ENCODE data around the gene SPRED2. TPM values are rescaled to one million over a fixed set of nuclear protein-coding genes. Genes with fewer than 3 reads are reported as not detected.

The SPRED2 gene
- total RNA-seq, 1 donor from 2014 or later: 8.4 TPM

- no peak for DNase-seq (ENCODE audit: low spot score)
- H3K4me1 Mint-ChIP-seq (ENCODE audit: low read depth): peaks cover 13% of the 10 kb centered on the region
- H3K27ac Mint-ChIP-seq: no peak overlapping the region
- no peaks in the 10 kb centered on the region for H3K9me3 Mint-ChIP-seq
- no peaks in the 10 kb centered on the region for H3K36me3 Mint-ChIP-seq (ENCODE audit: low read depth)
- intact Hi-C loops (cut with micrococcal nuclease): no loop called here
- peaks cover 33% of the 10 kb centered on the region for H3K27me3 Mint-ChIP-seq (ENCODE audit: low read depth)
- no peak overlapping the region for H3K4me3 Mint-ChIP-seq (ENCODE audit: low read depth)
Measured at GRCh38 chr2:65294136-65294535, 138.3 kb downstream of the SPRED2 start.

- H3K27ac Mint-ChIP-seq: no peak overlapping the region
- no peaks in the 10 kb centered on the region for H3K9me3 Mint-ChIP-seq
- DNase-seq (ENCODE audit: low spot score): no peak
- peaks cover 33% of the 10 kb centered on the region for H3K27me3 Mint-ChIP-seq (ENCODE audit: low read depth)
- no peak overlapping the region for H3K4me3 Mint-ChIP-seq (ENCODE audit: low read depth)
- H3K4me1 Mint-ChIP-seq (ENCODE audit: low read depth): peaks cover 12% of the 10 kb centered on the region
- intact Hi-C loops (cut with micrococcal nuclease): no loop called here
- no peaks in the 10 kb centered on the region for H3K36me3 Mint-ChIP-seq (ENCODE audit: low read depth)
Measured at GRCh38 chr2:65293376-65293775, 139.0 kb downstream of the SPRED2 start.

- Mint-ChIP-seq H3K27me3 (ENCODE audit: low read depth) (peaks cover 33% of the 10 kb centered on the region), H3K36me3 (ENCODE audit: low read depth) (no peaks in the 10 kb centered on the region), H3K4me3 (ENCODE audit: low read depth) (no peak overlapping the region), H3K27ac (no peak overlapping the region), H3K4me1 (ENCODE audit: low read depth) (peaks cover 7% of the 10 kb centered on the region), H3K9me3 (no peaks in the 10 kb centered on the region)
- no peak for DNase-seq (ENCODE audit: low spot score)
- intact Hi-C loops (cut with micrococcal nuclease): no loop called here
Measured at GRCh38 chr2:65292461-65293011, 139.9 kb downstream of the SPRED2 start.

- DNase-seq (ENCODE audit: low spot score): no peak
- Mint-ChIP-seq H3K9me3 (no peaks in the 10 kb centered on the region), H3K4me3 (ENCODE audit: low read depth) (no peak overlapping the region), H3K4me1 (ENCODE audit: low read depth) (peaks cover 6% of the 10 kb centered on the region), H3K27ac (no peak overlapping the region), H3K36me3 (ENCODE audit: low read depth) (no peaks in the 10 kb centered on the region), H3K27me3 (ENCODE audit: low read depth) (peaks cover 33% of the 10 kb centered on the region)
- intact Hi-C loops (cut with micrococcal nuclease): no loop called here
Measured at GRCh38 chr2:65292106-65292400, 140.3 kb downstream of the SPRED2 start.

GRCh38 chr2:65291216-65292105 is 140.9 kb downstream of the SPRED2 start:
- Mint-ChIP-seq H3K9me3 (no peaks in the 10 kb centered on the region), H3K4me3 (ENCODE audit: low read depth) (no peak overlapping the region), H3K4me1 (ENCODE audit: low read depth) (peaks cover under 1% of the 10 kb centered on the region), H3K36me3 (ENCODE audit: low read depth) (no peaks in the 10 kb centered on the region), H3K27me3 (ENCODE audit: low read depth) (peaks cover 35% of the 10 kb centered on the region), H3K27ac (no peak overlapping the region)
- DNase-seq (ENCODE audit: low spot score): no peak
- intact Hi-C loops (cut with micrococcal nuclease): no loop called here

GRCh38 chr2:65287364-65287763 is 145.0 kb downstream of the SPRED2 start:
- Mint-ChIP-seq H3K27ac (no peak overlapping the region), H3K4me1 (ENCODE audit: low read depth) (no peaks in the 10 kb centered on the region), H3K36me3 (ENCODE audit: low read depth) (no peaks in the 10 kb centered on the region), H3K9me3 (no peaks in the 10 kb centered on the region), H3K4me3 (ENCODE audit: low read depth) (no peak overlapping the region), H3K27me3 (ENCODE audit: low read depth) (peaks cover 16% of the 10 kb centered on the region)
- no peak for DNase-seq (ENCODE audit: low spot score)
- intact Hi-C loops (cut with micrococcal nuclease): no loop called here

- Mint-ChIP-seq H3K4me1 (ENCODE audit: low read depth) (peaks cover 11% of the 10 kb centered on the region), H3K27me3 (ENCODE audit: low read depth) (peaks cover 13% of the 10 kb centered on the region), H3K36me3 (ENCODE audit: low read depth) (no peaks in the 10 kb centered on the region), H3K4me3 (ENCODE audit: low read depth) (no peak overlapping the region), H3K27ac (no peak overlapping the region), H3K9me3 (no peaks in the 10 kb centered on the region)
- no peak for DNase-seq (ENCODE audit: low spot score)
- intact Hi-C loops (cut with micrococcal nuclease): no loop called here
Measured at GRCh38 chr2:65282477-65283053, 149.8 kb downstream of the SPRED2 start.

GRCh38 chr2:65281627-65282351 is 150.6 kb downstream of the SPRED2 start:
- Mint-ChIP-seq H3K27ac (no peak overlapping the region), H3K4me1 (ENCODE audit: low read depth) (peaks cover 11% of the 10 kb centered on the region), H3K4me3 (ENCODE audit: low read depth) (no peak overlapping the region), H3K27me3 (ENCODE audit: low read depth) (peaks cover 11% of the 10 kb centered on the region), H3K36me3 (ENCODE audit: low read depth) (no peaks in the 10 kb centered on the region), H3K9me3 (no peaks in the 10 kb centered on the region)
- intact Hi-C loops (cut with micrococcal nuclease): no loop called here
- DNase-seq (ENCODE audit: low spot score): no peak

- peaks cover 11% of the 10 kb centered on the region for H3K4me1 Mint-ChIP-seq (ENCODE audit: low read depth)
- intact Hi-C loops (cut with micrococcal nuclease): no loop called here
- H3K4me3 Mint-ChIP-seq (ENCODE audit: low read depth): no peak overlapping the region
- H3K9me3 Mint-ChIP-seq: no peaks in the 10 kb centered on the region
- no peaks in the 10 kb centered on the region for H3K36me3 Mint-ChIP-seq (ENCODE audit: low read depth)
- H3K27me3 Mint-ChIP-seq (ENCODE audit: low read depth): peaks cover 8% of the 10 kb centered on the region
- H3K27ac Mint-ChIP-seq: no peak overlapping the region
- no peak for DNase-seq (ENCODE audit: low spot score)
Measured at GRCh38 chr2:65279756-65280155, 152.6 kb downstream of the SPRED2 start.

- Mint-ChIP-seq H3K27me3 (ENCODE audit: low read depth) (peaks cover 8% of the 10 kb centered on the region), H3K27ac (no peak overlapping the region)
Measured at GRCh38 chr2:65278531-65278981, 153.8 kb downstream of the SPRED2 start.

GRCh38 chr2:65277791-65278483 is 154.5 kb downstream of the SPRED2 start:
- peaks cover 9% of the 10 kb centered on the region for H3K36me3 Mint-ChIP-seq (ENCODE audit: low read depth)
- no peak for DNase-seq (ENCODE audit: low spot score)
- H3K4me1 Mint-ChIP-seq (ENCODE audit: low read depth): peaks cover 11% of the 10 kb centered on the region
- no peak overlapping the region for H3K4me3 Mint-ChIP-seq (ENCODE audit: low read depth)
- intact Hi-C loops (cut with micrococcal nuclease): no loop called here
- H3K27me3 Mint-ChIP-seq (ENCODE audit: low read depth): peaks cover 6% of the 10 kb centered on the region
- no peak overlapping the region for H3K27ac Mint-ChIP-seq
- no peaks in the 10 kb centered on the region for H3K9me3 Mint-ChIP-seq

More at GRCh38 chr2:65278531-65278981, 153.8 kb downstream of the SPRED2 start:
- peaks cover 11% of the 10 kb centered on the region for H3K4me1 Mint-ChIP-seq (ENCODE audit: low read depth)
- no peaks in the 10 kb centered on the region for H3K9me3 Mint-ChIP-seq
- intact Hi-C loops (cut with micrococcal nuclease): no loop called here
- no peak for DNase-seq (ENCODE audit: low spot score)
- H3K4me3 Mint-ChIP-seq (ENCODE audit: low read depth): no peak overlapping the region
- peaks cover 7% of the 10 kb centered on the region for H3K36me3 Mint-ChIP-seq (ENCODE audit: low read depth)

GRCh38 chr2:65277118-65277517 is 155.3 kb downstream of the SPRED2 start:
- intact Hi-C loops (cut with micrococcal nuclease): no loop called here
- DNase-seq (ENCODE audit: low spot score): no peak
- H3K4me1 Mint-ChIP-seq (ENCODE audit: low read depth): peaks cover 11% of the 10 kb centered on the region
- no peaks in the 10 kb centered on the region for H3K9me3 Mint-ChIP-seq
- no peak overlapping the region for H3K4me3 Mint-ChIP-seq (ENCODE audit: low read depth)
- H3K27me3 Mint-ChIP-seq (ENCODE audit: low read depth): peaks cover 2% of the 10 kb centered on the region
- no peak overlapping the region for H3K27ac Mint-ChIP-seq
- H3K36me3 Mint-ChIP-seq (ENCODE audit: low read depth): peaks cover 17% of the 10 kb centered on the region
